Activated CD8-positive, alpha-beta T cell treated with anti-CD3 and anti-CD28 coated beads for 36 hours (primary cell): Measurements from ENCODE around the gene IL22RA2. TPM values are rescaled to one million over a fixed set of nuclear protein-coding genes. Genes with fewer than 3 reads are reported as not detected.

Experiments used
- ATAC-seq: fragments of 200-7000 bp; cut with Tn5 transposase; one replicate; pipeline ENCODE4 v1.10.0; 2021; ENCODE audit warnings: mild to moderate bottlenecking, moderate library complexity
- CTCF ChIA-PET: fragments of 350-600 bp; sonication (Branson Sonifier 250); formaldehyde crosslinking; loops from one replicate; lab custom pipeline; 2021; ENCODE audit warnings: antibody characterized with exemption; lab: Charles Lee
- POLR2A ChIA-PET: fragments of 350-600 bp; sonication (Branson Sonifier 250); formaldehyde crosslinking; loops from one replicate; lab custom pipeline; 2021; ENCODE audit warnings: antibody characterized with exemption; lab: Charles Lee
- DNase-seq: peaks from one replicate; pipeline ENCODE4 v3.0.0-alpha.2; 2020
- H3K27ac Mint-ChIP-seq: one replicate; pipeline ENCODE4 v1.8.0; 2021; ENCODE audit warnings: mild to moderate bottlenecking, mixed read lengths
- H3K27me3 Mint-ChIP-seq: one replicate; pipeline ENCODE4 v1.8.0; 2021; ENCODE audit warnings: mixed read lengths
- H3K36me3 Mint-ChIP-seq: one replicate; pipeline ENCODE4 v1.8.0; 2021; ENCODE audit warnings: low read depth, mixed read lengths
- H3K4me1 Mint-ChIP-seq: one replicate; pipeline ENCODE4 v1.8.0; 2021; ENCODE audit warnings: low read depth, mixed read lengths
- H3K4me3 Mint-ChIP-seq: one replicate; pipeline ENCODE4 v1.8.0; 2021; ENCODE audit warnings: mild to moderate bottlenecking, moderate library complexity, mixed read lengths
- H3K9me3 Mint-ChIP-seq: one replicate; pipeline ENCODE4 v1.8.0; 2021; ENCODE audit warnings: mixed read lengths
- CTCF ChIP-seq: fragments of 200-600 bp; IDR thresholded peaks from one replicate; pipeline ENCODE4 v1.8.0; 2022; ENCODE audit warnings: antibody characterized with exemption, mild to moderate bottlenecking
- intact Hi-C: fragments of 100-400 bp; cut with micrococcal nuclease; formaldehyde crosslinking; loops from one replicate; pipeline ENCODE4 v1.10.0; 2022
- total RNA-seq, 2 experiments: library from RNA; stranded (reverse); gene quantifications; one replicate each; pipeline ENCODE4 v1.2.3, GENCODE V29; 2021

IL22RA2 gene
- total RNA-seq, 2 experiments from 2014 or later = not detected

- Mint-ChIP-seq H3K9me3 (no peaks in the 10 kb centered on the region), H3K36me3 (no peaks in the 10 kb centered on the region), H3K4me1 (peaks cover 20% of the 10 kb centered on the region), H3K4me3 (no peak overlapping the region), H3K27ac (no peak overlapping the region), H3K27me3 (no peaks in the 10 kb centered on the region)
- CTCF ChIA-PET = interaction anchor here (1.3 kb wide), 1 partner anchor 143 kb away, joined by 3 read pairs; no protein-coding TSS in a partner anchor
- DNase-seq (no peak), ATAC-seq (no peak)
- intact Hi-C loops = no loop called here
- POLR2A ChIA-PET = no interaction called here
- no peak for TF ChIP-seq CTCF
These were observed 3.0 kb downstream of the IL22RA2 start for GRCh38 chr6:137170266-137171052.

GRCh38 chr6:137167702-137168377 is 5.6 kb downstream of the IL22RA2 start:
- TF ChIP-seq CTCF = no peak
- H3K27ac Mint-ChIP-seq = no peak overlapping the region
- H3K4me3 Mint-ChIP-seq = no peak overlapping the region
- DNase-seq (peak; percentile 39), ATAC-seq (peak; percentile 32)
- intact Hi-C loops = no loop called here
- CTCF ChIA-PET = interaction anchor here (0.6 to 1.6 kb wide), 2 partner anchors 147 to 530 kb away, joined by 3 to 4 read pairs; no protein-coding TSS in a partner anchor
- H3K36me3 Mint-ChIP-seq = peaks cover 5% of the 10 kb centered on the region
- H3K9me3 Mint-ChIP-seq = peaks cover 15% of the 10 kb centered on the region
- peaks cover 6% of the 10 kb centered on the region for H3K27me3 Mint-ChIP-seq
- POLR2A ChIA-PET = no interaction called here
- peaks cover 28% of the 10 kb centered on the region for H3K4me1 Mint-ChIP-seq

GRCh38 chr6:137166247-137167098 is 7.0 kb downstream of the IL22RA2 start:
- ChIA-PET CTCF (interaction anchor here (1.3 to 2.9 kb wide), 3 partner anchors 11 to 148 kb away, joined by 4 to 28 read pairs (median 4); no protein-coding TSS in a partner anchor), POLR2A (no interaction called here)
- intact Hi-C loops = no loop called here
- H3K36me3 Mint-ChIP-seq = peaks cover 5% of the 10 kb centered on the region
- ATAC-seq (no peak), DNase-seq (no peak)
- TF ChIP-seq CTCF = no peak
- H3K4me1 Mint-ChIP-seq = peaks cover 22% of the 10 kb centered on the region
- no peak overlapping the region for H3K27ac Mint-ChIP-seq
- peaks cover 15% of the 10 kb centered on the region for H3K9me3 Mint-ChIP-seq
- no peak overlapping the region for H3K4me3 Mint-ChIP-seq
- peaks cover 11% of the 10 kb centered on the region for H3K27me3 Mint-ChIP-seq

GRCh38 chr6:137165375-137166246 is 7.8 kb downstream of the IL22RA2 start:
- no peak for TF ChIP-seq CTCF
- ATAC-seq = peak; percentile 60
- peaks cover 5% of the 10 kb centered on the region for H3K36me3 Mint-ChIP-seq
- H3K9me3 Mint-ChIP-seq = peaks cover 15% of the 10 kb centered on the region
- ChIA-PET CTCF (interaction anchor here (1.3 to 2.9 kb wide), 4 partner anchors 11 to 149 kb away, joined by 3 to 28 read pairs (median 4); no protein-coding TSS in a partner anchor), POLR2A (no interaction called here)
- peaks cover 21% of the 10 kb centered on the region for H3K4me1 Mint-ChIP-seq
- DNase-seq = peak; percentile 67
- H3K27me3 Mint-ChIP-seq = peaks cover 16% of the 10 kb centered on the region
- no peak overlapping the region for H3K27ac Mint-ChIP-seq
- intact Hi-C loops = no loop called here
- H3K4me3 Mint-ChIP-seq = no peak overlapping the region
